ENCODE results near the gene TLN1. TPM values are rescaled to one million over a fixed set of nuclear protein-coding genes. Genes with fewer than 3 reads are reported as not detected.

The TLN1 gene
- total RNA-seq, 2 experiments from 2014 or later, result 158 to 169 TPM

- Mint-ChIP-seq H3K4me1 (peaks cover 40% of the 10 kb centered on the region), H3K4me3 (peak overlapping the region; percentile 92), H3K27me3 (no peaks in the 10 kb centered on the region), H3K36me3 (peaks cover 21% of the 10 kb centered on the region), H3K27ac (peak overlapping the region; percentile 69), H3K9me3 (no peaks in the 10 kb centered on the region)
- DNase-seq, result no peak
Measured at GRCh38 chr9:35757892-35758275, 25.9 kb upstream of the TLN1 start.

DNA sequence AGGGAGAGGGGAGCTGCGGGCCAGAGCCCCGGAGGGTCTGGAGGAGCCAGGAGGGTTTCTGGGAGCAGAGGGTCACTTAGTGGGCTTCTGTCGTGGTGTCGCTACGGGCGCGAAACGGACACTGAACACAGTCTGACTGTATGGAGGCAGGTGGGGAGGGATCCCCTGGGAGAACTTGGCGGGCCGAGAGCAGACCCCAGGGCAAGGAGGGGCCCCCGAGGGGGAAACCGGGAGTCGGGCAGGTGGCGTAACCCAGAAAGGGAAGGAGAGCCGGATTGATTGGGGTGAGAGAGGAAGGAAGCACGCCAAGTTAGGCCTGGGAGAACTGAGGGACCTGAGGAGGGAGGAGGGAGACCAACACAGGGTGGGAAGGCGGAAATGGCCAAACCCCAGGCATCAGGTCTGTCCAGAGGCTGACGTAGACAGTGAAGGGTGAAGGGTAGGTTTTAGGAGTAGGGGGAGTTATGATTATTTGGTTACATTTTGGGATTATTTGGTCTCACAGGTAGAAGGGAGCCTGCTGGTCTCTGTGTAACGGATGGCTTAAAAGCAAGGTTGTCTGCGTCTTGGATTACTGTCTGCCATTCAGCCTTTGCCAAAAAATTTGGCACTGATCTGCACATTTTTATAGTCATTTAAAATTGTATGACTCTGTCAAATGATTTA is 25.4 kb upstream of the TLN1 start:
- no peak for DNase-seq
- H3K9me3 Mint-ChIP-seq, result no peaks in the 10 kb centered on the region
- H3K4me1 Mint-ChIP-seq, result peaks cover 40% of the 10 kb centered on the region
- peaks cover 24% of the 10 kb centered on the region for H3K36me3 Mint-ChIP-seq
- H3K27ac Mint-ChIP-seq, result peak overlapping the region; percentile 96
- peak overlapping the region; percentile 92 for H3K4me3 Mint-ChIP-seq
- H3K27me3 Mint-ChIP-seq, result no peaks in the 10 kb centered on the region

DNA sequence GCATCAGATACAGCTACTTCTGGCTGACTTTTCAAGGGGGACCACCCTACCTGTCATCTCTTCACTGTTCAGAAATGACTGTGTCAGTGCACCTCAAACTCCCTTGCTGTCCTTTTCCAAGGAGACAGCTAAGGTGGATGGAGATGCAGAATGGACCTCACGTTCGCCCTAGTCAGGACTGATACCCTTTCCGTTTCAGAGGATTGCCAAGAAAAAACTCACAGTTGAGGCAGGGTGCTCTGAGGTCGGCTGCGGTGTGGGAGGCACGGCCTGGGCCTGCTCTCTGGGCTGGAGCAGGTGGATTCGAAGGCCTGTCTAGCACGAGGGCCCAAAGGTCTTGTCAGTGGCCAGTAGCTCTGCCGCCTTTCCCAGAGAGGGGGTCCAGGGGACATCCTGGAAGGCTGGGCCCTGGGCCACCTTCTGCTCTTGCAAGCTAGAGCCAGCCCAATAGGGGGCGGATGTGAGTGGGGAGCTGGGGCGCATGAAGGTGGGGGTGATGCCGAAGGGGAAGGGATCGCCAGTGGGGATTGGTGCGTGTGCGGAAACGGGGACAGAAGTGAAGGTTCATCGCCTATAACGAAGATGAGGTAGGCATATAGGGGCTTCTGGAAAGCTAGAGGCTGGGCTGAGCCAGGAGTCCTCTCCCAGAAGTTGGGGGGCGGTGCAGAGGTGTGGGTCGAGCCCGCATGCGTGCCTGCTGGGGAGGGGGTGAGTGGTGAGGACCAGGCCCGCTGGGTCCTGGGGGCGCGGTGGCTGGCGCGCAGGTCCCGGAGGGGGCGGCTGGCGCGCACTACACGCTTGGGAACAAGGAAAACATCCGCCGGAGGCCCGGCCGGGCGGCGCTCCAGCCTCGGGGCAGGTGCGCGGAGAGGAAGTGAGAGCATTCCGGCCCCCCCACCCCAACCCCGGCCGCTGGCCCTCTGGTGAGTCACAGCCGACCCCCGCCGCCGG is 24.6 kb upstream of the TLN1 start:
- Mint-ChIP-seq H3K4me3 (peak overlapping the region; percentile 92), H3K4me1 (peaks cover 33% of the 10 kb centered on the region), H3K27ac (peak overlapping the region; percentile 96), H3K36me3 (peaks cover 21% of the 10 kb centered on the region), H3K27me3 (no peaks in the 10 kb centered on the region), H3K9me3 (no peaks in the 10 kb centered on the region)
- DNase-seq, result peak; percentile 84

DNA sequence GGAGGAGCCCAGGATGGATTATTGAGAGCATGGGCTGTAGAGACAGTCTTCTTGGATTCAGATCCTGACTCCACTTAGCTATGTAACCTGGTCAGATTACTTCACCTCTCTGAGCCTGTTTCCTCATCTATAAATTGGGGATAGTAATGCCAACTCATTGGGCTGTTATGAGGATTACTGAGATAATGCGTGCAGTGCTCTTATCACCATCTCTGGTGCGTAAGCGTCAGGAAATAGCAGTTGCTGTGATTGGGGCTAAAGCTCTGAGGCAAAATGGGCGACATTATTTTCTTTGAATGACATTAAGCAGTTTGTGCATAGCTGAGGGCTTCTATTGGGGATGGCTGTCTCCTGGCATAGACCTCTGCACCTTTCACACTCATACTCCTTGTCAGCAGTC is 23.1 kb upstream of the TLN1 start:
- no peaks in the 10 kb centered on the region for H3K9me3 Mint-ChIP-seq
- H3K4me1 Mint-ChIP-seq, result peaks cover 33% of the 10 kb centered on the region
- H3K4me3 Mint-ChIP-seq, result no peak overlapping the region
- DNase-seq, result no peak
- H3K36me3 Mint-ChIP-seq, result peaks cover 20% of the 10 kb centered on the region
- no peak overlapping the region for H3K27ac Mint-ChIP-seq
- no peaks in the 10 kb centered on the region for H3K27me3 Mint-ChIP-seq

DNA sequence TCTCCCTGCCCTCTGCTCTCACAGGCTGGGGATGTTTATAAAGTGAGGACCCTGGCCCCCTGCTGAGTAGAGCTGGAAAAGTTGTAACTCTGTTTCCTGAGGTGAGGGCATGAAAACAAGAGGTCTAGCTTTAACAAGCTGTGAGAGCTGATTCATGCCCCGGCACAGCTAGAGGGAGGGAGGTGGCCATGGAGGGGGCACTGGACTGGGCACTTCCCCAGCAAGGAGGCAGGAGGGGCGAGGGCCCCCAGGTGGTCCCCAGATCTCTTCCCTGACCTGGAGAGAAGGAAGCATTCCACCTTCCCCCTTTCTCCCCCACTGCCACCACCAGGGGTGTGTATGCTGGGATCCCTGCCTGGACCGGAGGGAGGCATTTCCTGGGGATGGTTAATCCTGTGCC is 22.3 kb upstream of the TLN1 start, which contains the start of gene MSMP:
Gene MSMP, minus strand, starts transcription at position 13 of the 400 bp plus-strand sequence. CDS start 147 bp downstream, outside the sequence.
- Mint-ChIP-seq H3K9me3 (no peaks in the 10 kb centered on the region), H3K4me3 (no peak within 1 kb of the TSS), H3K36me3 (peaks cover 15% of the 10 kb centered on the region)

GRCh38 chr9:35753466-35753865 is 21.5 kb upstream of the TLN1 start:
- Mint-ChIP-seq H3K4me3 (no peak overlapping the region), H3K27me3 (no peaks in the 10 kb centered on the region), H3K9me3 (no peaks in the 10 kb centered on the region), H3K27ac (no peak overlapping the region), H3K4me1 (peaks cover 21% of the 10 kb centered on the region), H3K36me3 (peaks cover 10% of the 10 kb centered on the region)
- DNase-seq, result no peak

More for the DNA sequence above, 22.3 kb upstream of the TLN1 start, which contains the start of gene MSMP:
- Mint-ChIP-seq H3K4me1 (peaks cover 29% of the 10 kb centered on the region), H3K27ac (peak within 1 kb of the TSS; percentile 12), H3K27me3 (no peaks in the 10 kb centered on the region)
- DNase-seq, result no peak

- Mint-ChIP-seq H3K9me3 (no peaks in the 10 kb centered on the region), H3K27ac (peak overlapping the region; percentile 87), H3K4me1 (peaks cover 30% of the 10 kb centered on the region), H3K36me3 (peaks cover 17% of the 10 kb centered on the region), H3K27me3 (no peaks in the 10 kb centered on the region), H3K4me3 (peak overlapping the region; percentile 92)
- no peak for DNase-seq
Measured at GRCh38 chr9:35750256-35750531, 18.2 kb upstream of the TLN1 start.

- Mint-ChIP-seq H3K9me3 (no peaks in the 10 kb centered on the region), H3K27ac (peak overlapping the region; percentile 87), H3K36me3 (peaks cover 17% of the 10 kb centered on the region), H3K27me3 (no peaks in the 10 kb centered on the region), H3K4me3 (peak overlapping the region; percentile 92), H3K4me1 (peaks cover 30% of the 10 kb centered on the region)
- peak; percentile 52 for DNase-seq
Measured at GRCh38 chr9:35749515-35750255, 17.7 kb upstream of the TLN1 start.

GRCh38 chr9:35748858-35749514 is 17.0 kb upstream of the TLN1 start, which contains the start of the genes GBA2 and RGP1:
Gene GBA2 (minus strand): TSS chr9:35749228. CDS start chr9:35748704, 524 bp downstream.
Gene RGP1 (plus strand): TSS chr9:35749287. CDS start chr9:35749756, 469 bp downstream.
- Mint-ChIP-seq H3K9me3 (no peaks in the 10 kb centered on the region), H3K4me1 (peaks cover 30% of the 10 kb centered on the region), H3K27me3 (no peaks in the 10 kb centered on the region), H3K36me3 (peaks cover 17% of the 10 kb centered on the region), H3K27ac (peak within 1 kb of the TSS; percentile 87), H3K4me3 (peak within 1 kb of the TSS; percentile 92)
- peak; percentile 82 for DNase-seq

DNA sequence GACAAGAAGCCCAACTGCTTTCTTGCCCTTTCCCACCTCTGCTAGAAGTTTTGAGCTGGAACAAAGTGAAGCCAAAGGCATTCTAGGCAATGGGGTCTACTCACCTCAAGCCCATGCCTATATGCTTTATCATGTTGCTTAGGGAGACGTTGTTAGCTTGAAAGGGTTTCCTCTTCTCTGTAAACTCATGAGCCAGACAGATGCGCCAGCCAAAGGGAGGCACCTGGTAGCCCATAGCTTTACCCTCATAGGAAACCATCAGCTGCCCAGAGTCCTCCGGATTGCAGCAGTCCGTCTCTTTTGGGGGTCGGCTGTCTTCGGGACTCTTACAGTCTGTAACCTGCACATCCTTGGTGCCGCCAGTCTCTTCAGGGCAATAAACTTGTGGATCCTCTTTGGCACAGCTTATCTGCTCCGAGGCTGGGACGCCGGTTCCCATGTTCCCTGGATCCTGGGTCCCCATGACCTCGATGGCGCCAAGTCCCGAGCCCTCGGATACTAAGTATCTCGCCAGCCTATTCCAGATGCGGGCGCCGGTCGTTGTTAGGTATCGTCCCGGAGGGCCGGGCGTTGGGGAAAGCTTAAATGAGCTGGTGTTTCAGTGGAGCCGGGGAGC is 16.4 kb upstream of the TLN1 start:
- Mint-ChIP-seq H3K27ac (peak overlapping the region; percentile 59), H3K4me3 (peak overlapping the region; percentile 86), H3K9me3 (no peaks in the 10 kb centered on the region), H3K36me3 (peaks cover 17% of the 10 kb centered on the region), H3K27me3 (no peaks in the 10 kb centered on the region), H3K4me1 (peaks cover 30% of the 10 kb centered on the region)
- DNase-seq, result no peak

DNA sequence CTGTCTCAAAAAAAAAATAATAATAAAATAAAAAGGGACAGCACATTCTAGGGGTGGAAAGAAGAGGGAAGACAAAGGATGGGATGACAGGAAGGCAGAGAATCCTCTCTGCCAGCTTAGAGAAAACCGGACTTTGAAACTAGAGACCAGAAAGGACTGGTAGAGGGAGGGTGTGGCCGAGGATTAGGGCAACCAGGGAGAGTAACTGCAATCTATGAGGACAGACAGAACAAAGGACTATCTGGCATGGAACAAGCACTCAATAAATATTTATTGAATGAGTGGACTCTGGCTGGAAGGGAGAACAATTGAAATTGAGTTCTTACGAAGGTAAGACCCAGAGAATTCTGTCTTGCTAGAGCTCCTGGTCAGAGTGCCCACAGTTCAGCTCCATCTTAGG is 14.6 kb upstream of the TLN1 start:
- Mint-ChIP-seq H3K36me3 (peaks cover 13% of the 10 kb centered on the region), H3K9me3 (no peaks in the 10 kb centered on the region), H3K27ac (no peak overlapping the region), H3K27me3 (no peaks in the 10 kb centered on the region), H3K4me1 (peaks cover 39% of the 10 kb centered on the region), H3K4me3 (peak overlapping the region; percentile 86)
- DNase-seq, result no peak

DNA sequence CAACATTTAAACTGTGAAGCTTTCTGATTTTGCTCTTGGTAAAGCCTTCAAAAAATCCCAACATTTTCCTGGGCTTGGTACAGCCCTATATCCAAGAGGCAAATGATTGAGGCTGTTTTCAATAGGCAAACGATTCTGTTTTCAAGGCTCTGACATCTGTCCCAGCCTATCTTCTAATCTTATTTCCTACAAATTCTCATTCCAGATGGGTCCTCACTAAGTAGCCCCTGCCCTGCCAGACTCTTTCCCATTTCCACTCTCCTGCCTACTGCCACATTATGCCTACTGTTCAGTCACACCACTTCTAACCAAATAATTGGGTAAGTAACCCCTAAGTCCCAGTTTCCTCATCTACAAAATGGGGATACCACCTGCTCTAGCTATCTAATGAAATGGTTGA is 13.6 kb upstream of the TLN1 start:
- no peaks in the 10 kb centered on the region for H3K27me3 Mint-ChIP-seq
- DNase-seq, result no peak
- peaks cover 40% of the 10 kb centered on the region for H3K4me1 Mint-ChIP-seq
- H3K9me3 Mint-ChIP-seq, result no peaks in the 10 kb centered on the region
- no peak overlapping the region for H3K4me3 Mint-ChIP-seq
- no peak overlapping the region for H3K27ac Mint-ChIP-seq
- H3K36me3 Mint-ChIP-seq, result peaks cover 13% of the 10 kb centered on the region

DNA sequence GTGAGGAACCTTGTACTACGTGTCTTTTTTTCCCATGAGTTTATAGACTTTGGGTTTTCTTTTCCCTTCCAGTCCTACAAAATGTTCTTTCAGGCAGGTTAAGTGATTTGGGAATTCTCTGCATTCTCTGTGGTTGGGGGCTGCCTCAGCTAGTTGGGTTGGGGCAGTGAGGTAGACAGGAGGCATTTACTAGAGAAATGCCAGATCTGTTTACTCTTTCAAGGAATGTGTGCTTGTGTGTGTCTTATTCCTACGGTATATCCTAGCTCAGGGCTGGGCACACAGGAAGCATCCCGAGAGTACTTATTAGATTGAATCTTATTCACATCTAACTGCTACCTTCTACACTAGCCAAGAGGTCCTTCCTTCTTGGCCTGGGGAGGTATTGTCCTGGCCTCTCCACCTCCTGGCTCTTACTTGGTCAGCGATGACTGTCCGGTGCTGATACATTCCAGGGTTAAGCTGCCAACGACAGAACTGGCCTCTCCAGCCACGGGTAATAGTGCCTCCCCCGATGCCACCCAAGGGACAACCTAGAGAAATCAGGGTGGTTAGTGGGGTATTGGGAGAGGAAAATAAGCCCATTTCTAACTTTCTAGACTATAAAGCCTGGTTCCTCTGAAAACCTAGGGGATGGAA is 12.0 kb upstream of the TLN1 start:
- Mint-ChIP-seq H3K9me3 (no peaks in the 10 kb centered on the region), H3K27ac (no peak overlapping the region), H3K36me3 (peaks cover 13% of the 10 kb centered on the region), H3K27me3 (no peaks in the 10 kb centered on the region), H3K4me3 (no peak overlapping the region), H3K4me1 (peaks cover 35% of the 10 kb centered on the region)
- DNase-seq, result no peak

- Mint-ChIP-seq H3K4me3 (no peak overlapping the region), H3K27me3 (no peaks in the 10 kb centered on the region), H3K36me3 (peaks cover 18% of the 10 kb centered on the region), H3K4me1 (peaks cover 35% of the 10 kb centered on the region), H3K27ac (no peak overlapping the region), H3K9me3 (no peaks in the 10 kb centered on the region)
- DNase-seq, result no peak
Measured at GRCh38 chr9:35743452-35743851, 11.5 kb upstream of the TLN1 start.
